GM12878 (cell line): ENCODE results near the gene AKAP13. TPM values are rescaled to one million over a fixed set of nuclear protein-coding genes. Genes with fewer than 3 reads are reported as not detected.

Experiments
- ATAC-seq: fragments of 200-7000 bp; cut with Tn5 transposase; 3 replicates; pipeline ENCODE4 v1.9.1; 2020; ENCODE audit warnings: mild to moderate bottlenecking, moderate library complexity
- BruUV-seq: library from RNA; stranded (reverse); fragments of 400-500 nt; replicated peaks from 2 replicates; lab custom pipeline; 2021; lab: Mats Ljungman, UMichigan
- CTCF ChIA-PET: fragments of 300-600 bp; sonication (Branson Sonifier 250); formaldehyde crosslinking; extraction: SDS; loops from one replicate; lab custom pipeline; 2021; ENCODE audit warnings: inconsistent platforms; lab: Yijun Ruan, JAX
- POLR2A ChIA-PET: fragments of 350-600 bp; formaldehyde crosslinking; extraction: SDS; loops from one replicate; lab custom pipeline; 2021; ENCODE audit warnings: inconsistent platforms; lab: Charles Lee
- RAD21 ChIA-PET: fragments of 300-600 bp; sonication (Branson Sonifier 250); formaldehyde crosslinking; loops from one replicate; lab custom pipeline; 2023; ENCODE audit warnings: antibody characterized with exemption; ENCODE audit not compliant: unreplicated experiment; lab: Charles Lee
- SMC1A ChIA-PET: fragments of 300-600 bp; sonication (Branson Sonifier 250); formaldehyde crosslinking; loops from one replicate; lab custom pipeline; 2023; ENCODE audit not compliant: unreplicated experiment, uncharacterized antibody; lab: Charles Lee
- DNase-seq: peaks from one replicate; pipeline ENCODE4 v3.0.0-alpha.2; 2011; ENCODE audit warnings: low read depth, low spot score
- FAIRE-seq: peaks from 3 replicates; lab custom pipeline; 2011; peaks lifted over from hg19 to GRCh38; lab: Jason Lieb, UNC
- H2AFZ ChIP-seq: 2 replicates; pipeline ENCODE4 v1.6.0; 2011; ENCODE audit warnings: low read depth, low read length, control low read depth; ENCODE audit not compliant: control insufficient read depth
- H3K27ac ChIP-seq: 2 replicates; pipeline ENCODE4 v1.5.1; 2011; ENCODE audit warnings: control low read depth; ENCODE audit not compliant: control insufficient read depth, insufficient read depth
- H3K27me3 ChIP-seq, 2 experiments: replicated peaks in 1 of 2; 2 replicates each; pipeline versions ENCODE4 v1.6.0 to v1.6.1; 2011; ENCODE audit warnings: low read length in 1 of 2; ENCODE audit not compliant: control insufficient read depth in 2 of 2, insufficient read depth in 2 of 2
- H3K36me3 ChIP-seq, 2 experiments: 2 replicates each; pipeline ENCODE4 v1.5.1; 2011; ENCODE audit warnings: low read length in 1 of 2; ENCODE audit not compliant: control insufficient read depth in 2 of 2, insufficient read depth in 2 of 2
- H3K4me1 ChIP-seq: 2 replicates; pipeline ENCODE4 v1.6.1; 2011; ENCODE audit warnings: mild to moderate bottlenecking, low read length, moderate library complexity, mixed read lengths; ENCODE audit not compliant: control insufficient read depth, insufficient read depth
- H3K4me2 ChIP-seq: 2 replicates; pipeline ENCODE4 v1.6.0; 2011; ENCODE audit warnings: control low read depth; ENCODE audit not compliant: control insufficient read depth, insufficient read depth
- H3K4me3 ChIP-seq: fragments of 200-600 bp; sonication (generic); 2 replicates; pipeline ENCODE4 v1.5.1; 2016
- H3K79me2 ChIP-seq: 2 replicates; pipeline ENCODE4 v1.6.0; 2011; ENCODE audit warnings: low read length; ENCODE audit not compliant: control insufficient read depth, insufficient read depth
- H3K9ac ChIP-seq: 2 replicates; pipeline ENCODE4 v1.8.0; 2011; ENCODE audit warnings: low read length, control low read depth, mixed read lengths; ENCODE audit not compliant: control insufficient read depth, insufficient read depth
- H3K9me3 ChIP-seq: replicated peaks from 3 replicates; pipeline ENCODE4 v1.5.1; 2011; ENCODE audit warnings: mild to moderate bottlenecking, low read length; ENCODE audit not compliant: control insufficient read depth, insufficient read depth
- H4K20me1 ChIP-seq: 2 replicates; pipeline ENCODE4 v1.6.0; 2011; ENCODE audit not compliant: control insufficient read depth, insufficient read depth
- CREM ChIP-seq: IDR thresholded peaks from 2 replicates; pipeline ENCODE4 v1.6.1; 2014; ENCODE audit warnings: antibody characterized with exemption, low read depth
- EP300 ChIP-seq, 2 experiments: fragments of 150-350 bp in 1 of 2; IDR thresholded peaks; 2 replicates each; pipeline ENCODE4 v1.6.1; 2011 to 2012; ENCODE audit warnings: low read depth in 2 of 2, low read length in 2 of 2, borderline replicate concordance in 1 of 2, improper control_type of control experiment in 1 of 2, inconsistent platforms in 1 of 2; ENCODE audit not compliant: control insufficient read depth in 1 of 2
- GABPA ChIP-seq: IDR thresholded peaks from 2 replicates; pipeline ENCODE4 v1.6.1; 2014; ENCODE audit warnings: antibody characterized with exemption, low read depth, mild to moderate bottlenecking, inconsistent platforms
- GATAD2B ChIP-seq: fragments of 450-650 bp; conservative IDR thresholded peaks from 2 replicates; pipeline ENCODE4 v1.6.1; 2017; ENCODE audit warnings: low read depth, mild to moderate bottlenecking, moderate library complexity
- IKZF2 ChIP-seq, 2 experiments: fragments of 450-650 bp; IDR thresholded peaks; 2 replicates each; pipeline ENCODE4 v1.6.1; 2017; ENCODE audit warnings: mild to moderate bottlenecking in 2 of 2, moderate library complexity in 2 of 2
- KDM1A ChIP-seq: fragments of 200-600 bp; sonication (generic); IDR thresholded peaks from 2 replicates; pipeline ENCODE4 v1.6.1; 2016; ENCODE audit warnings: borderline replicate concordance
- MEF2B ChIP-seq: fragments of 450-650 bp; IDR thresholded peaks from 2 replicates; pipeline ENCODE4 v1.6.1; 2018; ENCODE audit warnings: mild to moderate bottlenecking, moderate library complexity; ENCODE audit not compliant: partially characterized antibody, poor library complexity, severe bottlenecking
- NFIC ChIP-seq: IDR thresholded peaks from 2 replicates; pipeline ENCODE4 v1.6.1; 2012; ENCODE audit warnings: low read depth, mild to moderate bottlenecking, inconsistent platforms, low read length, moderate library complexity
- NR2C1 ChIP-seq: fragments of 450-650 bp; IDR thresholded peaks from 2 replicates; pipeline ENCODE4 v1.6.1; 2017; ENCODE audit warnings: antibody characterized with exemption, mild to moderate bottlenecking, moderate library complexity
- RB1 ChIP-seq: fragments of 450-650 bp; formaldehyde crosslinking; IDR thresholded peaks from 2 replicates; pipeline ENCODE4 v1.6.1; 2017; ENCODE audit warnings: mild to moderate bottlenecking, borderline replicate concordance
- RUNX3 ChIP-seq: IDR thresholded peaks from 2 replicates; pipeline ENCODE4 v1.6.1; 2012; ENCODE audit warnings: low read length, inconsistent platforms
- SREBF1 ChIP-seq: IDR thresholded peaks from 2 replicates; pipeline ENCODE4 v1.6.1; 2012; ENCODE audit warnings: mild to moderate bottlenecking, low read length
- YY1 ChIP-seq: IDR thresholded peaks from 2 replicates; pipeline ENCODE4 v1.6.1; 2011; ENCODE audit warnings: low read depth, mild to moderate bottlenecking, low read length
- ZSCAN29 ChIP-seq: fragments of 450-650 bp; IDR thresholded peaks from 2 replicates; pipeline ENCODE4 v1.6.1; 2017; ENCODE audit warnings: mild to moderate bottlenecking, moderate library complexity
- WGBS: methylation state at CpG from one replicate; pipeline ENCODE4 v1.1.6; 2016; ENCODE audit warnings: low lambda C conversion rate; ENCODE audit not compliant: insufficient replicate concordance, insufficient coverage; ENCODE audit errors: missing lambda C conversion rate; 5-methylcytosine and 5-hydroxymethylcytosine counted together
- in situ Hi-C: fragments of 300-500 bp; cut with MboI; formaldehyde crosslinking; loops from 9 replicates; pipeline ENCODE4 v1.14.3; 2018; ENCODE audit warnings: mixed read lengths
- intact Hi-C: fragments of 100-400 bp; cut with micrococcal nuclease; formaldehyde crosslinking; loops from one replicate; pipeline ENCODE4 v1.14.2; 2022; ENCODE audit not compliant: unreplicated experiment
- polyA plus RNA-seq, 11 experiments: library from polyadenylated mRNA; depleted of rRNA in 4 of 11; unstranded in 6 of 11; stranded (reverse) in 5 of 11; fragments of >200 nt; fragmentation: Nextera tagmentation in 4 of 11; fragmentation: Illumina TruSeq in 1 of 11; extraction: Ambion mirVana in 4 of 11; extraction: Trizol in 1 of 11; gene quantifications; 1 replicate in 1 of 11; 2 replicates in 10 of 11; pipeline versions ENCODE4 v1.2.1 to v1.2.3, GENCODE V29; 2011 to 2016; ENCODE audit warnings: inconsistent platforms in 2 of 11, missing spikeins in 2 of 11, low read depth in 1 of 11
- total RNA-seq, 4 experiments: library from RNA; depleted of rRNA in 3 of 4; stranded (reverse); fragments of >200 nt in 3 of 4; fragmentation: Illumina TruSeq in 1 of 4; extraction: Trizol in 1 of 4; gene quantifications; 2 replicates each; pipeline versions ENCODE4 v1.2.1 to v1.2.3, GENCODE V29; 2013 to 2021
- TF ChIP-seq, protein P1 (sequence below): IDR thresholded peaks from 2 replicates; pipeline ENCODE4 v1.6.1; 2012; ENCODE audit warnings: low read length, inconsistent platforms
- TF ChIP-seq, protein P2 (sequence below): IDR thresholded peaks from 2 replicates; pipeline ENCODE4 v1.6.1; 2012; ENCODE audit warnings: mild to moderate bottlenecking, low read depth, low read length
- TF ChIP-seq, protein P3 (sequence below): IDR thresholded peaks from 2 replicates; pipeline ENCODE4 v1.6.1; 2012; ENCODE audit warnings: low read depth, low read length, improper control_type of control experiment

The AKAP13 gene
- total and polyA plus RNA-seq, 10 of the 15 experiments (the other 5 are each of a cell fraction or from before 2014, with no cell fraction given): 14.4 to 74.9 (median 55.1) TPM

DNA sequence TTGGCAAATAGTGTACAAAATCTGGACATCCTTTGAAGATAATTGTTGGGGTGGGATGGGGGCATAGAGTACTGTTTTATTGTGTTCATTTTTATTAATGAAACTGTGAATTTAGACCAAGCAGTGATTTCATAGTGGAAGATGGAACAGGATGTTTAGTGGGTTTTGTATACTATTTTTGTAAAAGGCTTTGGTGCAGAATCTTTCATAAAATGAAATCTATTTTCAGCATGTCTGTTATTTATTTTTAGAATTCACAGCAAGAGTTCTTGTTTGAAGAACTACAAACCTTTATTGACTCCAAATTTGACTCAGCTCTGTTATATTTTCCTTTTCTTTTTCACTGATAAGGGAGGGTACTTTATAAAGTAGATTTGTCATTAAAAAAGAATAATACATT, 145.4 kb downstream of the AKAP13 start (continued):
- TF ChIP-seq, protein P1, sequence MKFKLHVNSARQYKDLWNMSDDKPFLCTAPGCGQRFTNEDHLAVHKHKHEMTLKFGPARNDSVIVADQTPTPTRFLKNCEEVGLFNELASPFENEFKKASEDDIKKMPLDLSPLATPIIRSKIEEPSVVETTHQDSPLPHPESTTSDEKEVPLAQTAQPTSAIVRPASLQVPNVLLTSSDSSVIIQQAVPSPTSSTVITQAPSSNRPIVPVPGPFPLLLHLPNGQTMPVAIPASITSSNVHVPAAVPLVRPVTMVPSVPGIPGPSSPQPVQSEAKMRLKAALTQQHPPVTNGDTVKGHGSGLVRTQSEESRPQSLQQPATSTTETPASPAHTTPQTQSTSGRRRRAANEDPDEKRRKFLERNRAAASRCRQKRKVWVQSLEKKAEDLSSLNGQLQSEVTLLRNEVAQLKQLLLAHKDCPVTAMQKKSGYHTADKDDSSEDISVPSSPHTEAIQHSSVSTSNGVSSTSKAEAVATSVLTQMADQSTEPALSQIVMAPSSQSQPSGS: peak; percentile 60
- TF ChIP-seq MEF2B: peak; percentile 12
- peak; percentile 81 for TF ChIP-seq NFIC
- TF ChIP-seq EP300 (IDR thresholded peaks at IDR 0.05; ENCODE audit: borderline replicate concordance in 1 of 2, control insufficient read depth in 1 of 2, low read depth in 2 of 2, low read length in 2 of 2): no peak
- peak; percentile 78 for TF ChIP-seq RUNX3
- no peak for TF ChIP-seq YY1
- no peak for TF ChIP-seq KDM1A
- TF ChIP-seq SREBF1: no peak
- TF ChIP-seq RB1: no peak
- TF ChIP-seq CREM: peak; percentile 30; the same call in 1 of the 2 replicates

DNA sequence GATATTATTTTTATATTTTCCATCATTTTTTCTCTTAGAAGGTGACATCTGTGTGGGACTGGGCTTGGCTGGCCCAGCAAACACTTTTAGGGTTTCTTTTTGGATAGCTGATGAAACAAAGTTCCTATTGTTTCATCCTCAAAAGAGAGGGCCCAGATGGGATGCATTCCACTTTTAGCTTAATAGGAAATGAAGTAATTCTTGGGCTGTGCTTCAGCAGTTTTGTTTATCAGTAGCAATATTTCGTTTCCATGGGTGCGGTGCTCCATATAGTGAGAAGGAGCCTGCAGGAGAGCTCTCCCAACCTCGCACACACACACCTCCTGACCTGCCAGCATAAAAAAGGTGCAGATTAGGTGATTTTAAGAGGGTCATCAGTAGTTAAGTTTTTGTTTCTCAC, 147.5 kb downstream of the AKAP13 start:
- Histone ChIP-seq H3K79me2 (no peaks in the 10 kb centered on the region; the same call in 1 of the 2 replicates), H3K9me3 (no peaks in the 10 kb centered on the region), H4K20me1 (peaks cover 3% of the 10 kb centered on the region; the same call in 1 of the 2 replicates), H3K27ac (no peak overlapping the region), H3K4me2 (no peak overlapping the region), H2AFZ (no peak overlapping the region), H3K36me3 (peaks cover 1 to 12% of the 10 kb centered on the region in 2 experiments; a peak in 3 of 4 replicates), H3K9ac (no peak overlapping the region), H3K27me3 (no peaks in the 10 kb centered on the region), H3K4me1 (peaks cover 12% of the 10 kb centered on the region), H3K4me3 (no peak overlapping the region)
- intact Hi-C loops (no loop called here), in situ Hi-C loops (no loop called here)
- FAIRE-seq: no peak
- ChIA-PET SMC1A (interaction anchor here (1.2 to 1.4 kb wide), 3 partner anchors 10 to 58 kb away, joined by 3 read pairs; no protein-coding TSS in a partner anchor), RAD21 (no interaction called here), POLR2A (interaction anchor here (0.5 kb wide), 1 partner anchor 32 kb away, joined by 7 read pairs; no protein-coding TSS in a partner anchor), CTCF (interaction anchor here (0.9 to 2.0 kb wide), 6 partner anchors 11 to 238 kb away, joined by 3 to 6 read pairs (median 4); no protein-coding TSS in a partner anchor)
- no peak for DNase-seq
- 98% methylated on average over 3 of the region's 3 CpGs for WGBS
- no peak for ATAC-seq
- no TSS peak for BruUV-seq
- no peak for TF ChIP-seq IKZF2 (IDR thresholded peaks at IDR 0.05)
- no peak for TF ChIP-seq NR2C1
- TF ChIP-seq, protein P2, sequence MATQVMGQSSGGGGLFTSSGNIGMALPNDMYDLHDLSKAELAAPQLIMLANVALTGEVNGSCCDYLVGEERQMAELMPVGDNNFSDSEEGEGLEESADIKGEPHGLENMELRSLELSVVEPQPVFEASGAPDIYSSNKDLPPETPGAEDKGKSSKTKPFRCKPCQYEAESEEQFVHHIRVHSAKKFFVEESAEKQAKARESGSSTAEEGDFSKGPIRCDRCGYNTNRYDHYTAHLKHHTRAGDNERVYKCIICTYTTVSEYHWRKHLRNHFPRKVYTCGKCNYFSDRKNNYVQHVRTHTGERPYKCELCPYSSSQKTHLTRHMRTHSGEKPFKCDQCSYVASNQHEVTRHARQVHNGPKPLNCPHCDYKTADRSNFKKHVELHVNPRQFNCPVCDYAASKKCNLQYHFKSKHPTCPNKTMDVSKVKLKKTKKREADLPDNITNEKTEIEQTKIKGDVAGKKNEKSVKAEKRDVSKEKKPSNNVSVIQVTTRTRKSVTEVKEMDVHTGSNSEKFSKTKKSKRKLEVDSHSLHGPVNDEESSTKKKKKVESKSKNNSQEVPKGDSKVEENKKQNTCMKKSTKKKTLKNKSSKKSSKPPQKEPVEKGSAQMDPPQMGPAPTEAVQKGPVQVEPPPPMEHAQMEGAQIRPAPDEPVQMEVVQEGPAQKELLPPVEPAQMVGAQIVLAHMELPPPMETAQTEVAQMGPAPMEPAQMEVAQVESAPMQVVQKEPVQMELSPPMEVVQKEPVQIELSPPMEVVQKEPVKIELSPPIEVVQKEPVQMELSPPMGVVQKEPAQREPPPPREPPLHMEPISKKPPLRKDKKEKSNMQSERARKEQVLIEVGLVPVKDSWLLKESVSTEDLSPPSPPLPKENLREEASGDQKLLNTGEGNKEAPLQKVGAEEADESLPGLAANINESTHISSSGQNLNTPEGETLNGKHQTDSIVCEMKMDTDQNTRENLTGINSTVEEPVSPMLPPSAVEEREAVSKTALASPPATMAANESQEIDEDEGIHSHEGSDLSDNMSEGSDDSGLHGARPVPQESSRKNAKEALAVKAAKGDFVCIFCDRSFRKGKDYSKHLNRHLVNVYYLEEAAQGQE: no peak
- no peak for TF ChIP-seq GATAD2B
- no peak for TF ChIP-seq ZSCAN29
- no peak for TF ChIP-seq GABPA
- TF ChIP-seq, protein P3, sequence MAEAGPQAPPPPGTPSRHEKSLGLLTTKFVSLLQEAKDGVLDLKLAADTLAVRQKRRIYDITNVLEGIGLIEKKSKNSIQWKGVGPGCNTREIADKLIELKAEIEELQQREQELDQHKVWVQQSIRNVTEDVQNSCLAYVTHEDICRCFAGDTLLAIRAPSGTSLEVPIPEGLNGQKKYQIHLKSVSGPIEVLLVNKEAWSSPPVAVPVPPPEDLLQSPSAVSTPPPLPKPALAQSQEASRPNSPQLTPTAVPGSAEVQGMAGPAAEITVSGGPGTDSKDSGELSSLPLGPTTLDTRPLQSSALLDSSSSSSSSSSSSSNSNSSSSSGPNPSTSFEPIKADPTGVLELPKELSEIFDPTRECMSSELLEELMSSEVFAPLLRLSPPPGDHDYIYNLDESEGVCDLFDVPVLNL: no peak
